Ovary (tissue), 9 donors: Measurements from ENCODE around the gene POLA1. TPM values are rescaled to one million over a fixed set of nuclear protein-coding genes. Genes with fewer than 3 reads are reported as not detected.

Experiments
- DNase-seq, 5 donors: peaks; one replicate each; pipeline ENCODE4 v3.0.0-alpha.2; 2019 to 2020
- H3K27ac ChIP-seq, 2 donors: fragments of 200-600 bp; one replicate each; pipeline versions ENCODE4 v1.5.1 to v1.8.0; 2019 to 2022
- H3K27me3 ChIP-seq: fragments of 200-600 bp; one replicate; pipeline ENCODE4 v1.8.0; 2022
- H3K36me3 ChIP-seq: fragments of 200-600 bp; sonication (generic); one replicate; pipeline ENCODE4 v1.5.1; 2019
- H3K4me1 ChIP-seq: one replicate; pipeline ENCODE4 v1.8.1; 2013; ENCODE audit warnings: mild to moderate bottlenecking, moderate library complexity; ENCODE audit not compliant: insufficient read depth
- H3K4me3 ChIP-seq: fragments of 200-600 bp; sonication (generic); one replicate; pipeline ENCODE4 v1.5.1; 2017
- H3K9me3 ChIP-seq, 2 donors: fragments of 200-600 bp in 1 of 2; sonication (generic) in 1 of 2; one replicate each; pipeline versions ENCODE4 v1.5.1 to v1.8.1; 2013 to 2019; ENCODE audit warnings: mild to moderate bottlenecking in 1 of 2, moderate library complexity in 1 of 2
- CTCF ChIP-seq, 3 donors: fragments of 450-650 bp in 2 of 3; fragments of 200-600 bp in 1 of 3; IDR thresholded peaks; one replicate each; pipeline versions ENCODE4 v1.5.1 to v1.8.0; 2016 to 2022; ENCODE audit warnings: antibody characterized with exemption in 3 of 3, mild to moderate bottlenecking in 1 of 3
- EP300 ChIP-seq: sonication (generic); formaldehyde crosslinking; IDR thresholded peaks from one replicate; pipeline ENCODE4 v1.6.1; 2017; ENCODE audit warnings: antibody characterized with exemption
- POLR2A ChIP-seq: fragments of 450-650 bp; IDR thresholded peaks from one replicate; pipeline ENCODE4 v1.6.1; 2017; ENCODE audit warnings: antibody characterized with exemption, mild to moderate bottlenecking, moderate library complexity
- WGBS, 3 donors: extraction: QIAGEN DNeasy Blood & Tissue Kit in 1 of 3; methylation state at CpG; one replicate each; pipeline versions ENCODE4 v1.1.5 to v1.1.7; 2013 to 2017; 5-methylcytosine and 5-hydroxymethylcytosine counted together
- intact Hi-C, 4 donors: fragments of 100-400 bp; cut with DNase I; formaldehyde crosslinking; loops; one replicate each; pipeline versions ENCODE4 v1.11.0 to v1.15.1; 2022 to 2023
- polyA plus RNA-seq, 2 donors: library from polyadenylated mRNA; stranded (reverse); fragments of 200-250 nt in 1 of 2; fragments of 350-450 nt in 1 of 2; fragmentation: Illumina TruSeq in 1 of 2; extraction: RNeasy Lipid Tissue Mini Kit (QIAGEN cat#74804) in 1 of 2; gene quantifications; one replicate each; pipeline ENCODE4 v1.2.3, GENCODE V29; 2013 to 2014
- total RNA-seq, 7 donors: library from RNA; depleted of rRNA in 2 of 7; stranded (reverse); fragments of >200 nt in 2 of 7; fragmentation: NEBNext Ultra II Directional in 3 of 7; extraction: Animal tissue kit (Norgen Biotek cat#: 25700) in 3 of 7; gene quantifications; one replicate each; pipeline versions ENCODE4 v1.1.0 to v1.2.4, GENCODE V29; 2016 to 2023
- donor health status: DM: no; HTN: no; CAD: no; lungs with moderate emphysema.
- donor health status: DM: no; HTN: no; CAD: no.
- donor health status: Bipolar disorder and iron deficiency.
- donor health status: DM: yes; HTN: yes; CAD: no.
- donor health status: DM: no; HTN: no; CAD: no.
- donor health status: DM: yes; HTN: yes; CAD: no.

Gene POLA1
- total and polyA plus RNA-seq, 9 donors, result 5.9 to 20.2 (median 14.1) TPM

GRCh38 chrX:24981030-24981429, 287.3 kb downstream of the POLA1 start:
- Histone ChIP-seq H3K27me3 (no peaks in the 10 kb centered on the region), H3K27ac (no peak overlapping the region), H3K4me3 (no peak overlapping the region), H3K4me1 (no peaks in the 10 kb centered on the region), H3K9me3 (no peaks in the 10 kb centered on the region), H3K36me3 (no peaks in the 10 kb centered on the region)
- 70 to 77% (median 71%) methylated on average over 3 of the region's 3 CpGs for WGBS, 3 donors
- intact Hi-C loops, result no loop called here
- DNase-seq, result no peak
- TF ChIP-seq EP300 (no peak), POLR2A (no peak)

- H3K27ac ChIP-seq, result no peak overlapping the region
- H3K4me3 ChIP-seq, result no peak overlapping the region
- no peaks in the 10 kb centered on the region for H3K4me1 ChIP-seq
- TF ChIP-seq POLR2A, result no peak
- no peak for TF ChIP-seq EP300
- TF ChIP-seq CTCF (IDR thresholded peaks at IDR 0.05), result no peak
- H3K27me3 ChIP-seq, result no peaks in the 10 kb centered on the region
- H3K9me3 ChIP-seq, result no peaks in the 10 kb centered on the region
- no peak for DNase-seq
- no peaks in the 10 kb centered on the region for H3K36me3 ChIP-seq
- intact Hi-C loops, result no loop called here
- 41 to 53% (median 46%) methylated on average over 5 of the region's 5 CpGs for WGBS, 3 donors
Observed at GRCh38 chrX:24982306-24982965, 288.7 kb downstream of the POLA1 start.

- no peak for DNase-seq
- 74 to 77% (median 76%) methylated on average over 3 of the region's 3 CpGs for WGBS, 3 donors
- Histone ChIP-seq H3K36me3 (no peaks in the 10 kb centered on the region), H3K9me3 (no peaks in the 10 kb centered on the region), H3K4me1 (no peaks in the 10 kb centered on the region), H3K27me3 (no peaks in the 10 kb centered on the region), H3K27ac (no peak overlapping the region), H3K4me3 (no peak overlapping the region)
- TF ChIP-seq POLR2A, result no peak
- no peak for TF ChIP-seq CTCF (IDR thresholded peaks at IDR 0.05)
- no peak for TF ChIP-seq EP300
- intact Hi-C loops, result no loop called here
Observed at GRCh38 chrX:24983931-24984330, 290.2 kb downstream of the POLA1 start.

GRCh38 chrX:24985120-24985519, 291.4 kb downstream of the POLA1 start:
- H3K27ac ChIP-seq, result no peak overlapping the region
- no peaks in the 10 kb centered on the region for H3K4me1 ChIP-seq
- H3K27me3 ChIP-seq, result no peaks in the 10 kb centered on the region
- intact Hi-C loops, result no loop called here
- no peak overlapping the region for H3K4me3 ChIP-seq
- DNase-seq, result no peak
- no peaks in the 10 kb centered on the region for H3K36me3 ChIP-seq
- no peaks in the 10 kb centered on the region for H3K9me3 ChIP-seq
- WGBS, 3 donors, result 57 to 64% (median 61%) methylated on average over 1 of the region's 1 CpG
- TF ChIP-seq EP300, result no peak
- TF ChIP-seq CTCF (IDR thresholded peaks at IDR 0.05), result no peak
- no peak for TF ChIP-seq POLR2A

- no peak overlapping the region for H3K4me3 ChIP-seq
- 58 to 74% (median 72%) methylated on average over 4 of the region's 4 CpGs for WGBS, 3 donors
- H3K9me3 ChIP-seq, result no peaks in the 10 kb centered on the region
- H3K27me3 ChIP-seq, result no peaks in the 10 kb centered on the region
- no peaks in the 10 kb centered on the region for H3K36me3 ChIP-seq
- no peak for DNase-seq
- intact Hi-C loops, result no loop called here
- H3K4me1 ChIP-seq, result no peaks in the 10 kb centered on the region
- H3K27ac ChIP-seq, result no peak overlapping the region
- TF ChIP-seq EP300 (no peak), POLR2A (no peak), CTCF (IDR thresholded peaks at IDR 0.05) (no peak)
Observed at GRCh38 chrX:24987731-24988130, 294.0 kb downstream of the POLA1 start.
